Psoas muscle (tissue), 8 donors: ENCODE data around the gene MLEC. TPM values are rescaled to one million over a fixed set of nuclear protein-coding genes. Genes with fewer than 3 reads are reported as not detected.

Experiments
- ATAC-seq, 4 donors: fragments of 200-7000 bp; cut with Tn5 transposase; one replicate each; pipeline ENCODE4 v1.9.1; 2020; ENCODE audit warnings: moderate library complexity in 3 of 4, mild to moderate bottlenecking in 2 of 4
- DNase-seq, 2 donors: peaks; one replicate each; pipeline ENCODE4 v3.0.0-alpha.2; 2020
- H3K27ac ChIP-seq: fragments of 200-600 bp; one replicate; pipeline ENCODE4 v1.8.0; 2022
- H3K27me3 ChIP-seq, 3 donors: fragments of 200-600 bp in 1 of 3; one replicate each; pipeline versions ENCODE4 v1.6.1 to v1.8.0; 2013 to 2022; ENCODE audit warnings: low read length in 2 of 3, mild to moderate bottlenecking in 2 of 3, moderate library complexity in 1 of 3; ENCODE audit not compliant: insufficient read depth in 3 of 3
- H3K36me3 ChIP-seq, 2 donors: fragments of 200-600 bp in 1 of 2; one replicate each; pipeline versions ENCODE4 v1.6.1 to v1.8.0; 2013 to 2022; ENCODE audit warnings: low read depth in 1 of 2, mild to moderate bottlenecking in 1 of 2, moderate library complexity in 1 of 2; ENCODE audit not compliant: insufficient read depth in 1 of 2
- H3K4me1 ChIP-seq: fragments of 200-600 bp; one replicate; pipeline ENCODE4 v1.8.0; 2022
- H3K4me3 ChIP-seq: fragments of 200-600 bp; one replicate; pipeline ENCODE4 v1.8.0; 2022; ENCODE audit warnings: mild to moderate bottlenecking
- H3K9me3 ChIP-seq: fragments of 200-600 bp; one replicate; pipeline ENCODE4 v1.8.0; 2022
- WGBS, 3 donors: extraction: QIAGEN DNeasy Blood & Tissue Kit; methylation state at CpG; one replicate each; pipeline versions ENCODE4 v1.1.6 to v1.1.7; 2013; 5-methylcytosine and 5-hydroxymethylcytosine counted together
- intact Hi-C, 2 donors: fragments of 100-400 bp; cut with DNase I; formaldehyde crosslinking; loops; one replicate each; pipeline versions ENCODE4 v1.11.0 to v1.14.2; 2022
- polyA plus RNA-seq, 3 donors: library from polyadenylated mRNA; stranded (reverse); fragments of 200-250 nt; gene quantifications; one replicate each; pipeline ENCODE4 v1.2.3, GENCODE V29; 2013
- total RNA-seq, 4 donors: library from RNA; stranded (reverse); fragmentation: NEBNext Ultra II Directional in 2 of 4; extraction: Animal tissue kit (Norgen Biotek cat#: 25700) in 2 of 4; gene quantifications; one replicate each; pipeline versions ENCODE4 v1.2.1 to v1.2.4, GENCODE V29; 2021 to 2023
- TF ChIP-seq, protein P1 (sequence below): fragments of 200-600 bp; IDR thresholded peaks from one replicate; pipeline ENCODE4 v1.8.0; 2022; ENCODE audit warnings: antibody characterized with exemption
- donor health status: healthy with polysubstance abuse.
- donor health status: DM: no; HTN: no; CAD: no; lungs with moderate emphysema.
- donor health status: Bipolar disorder and iron deficiency.
- donor health status: healthy.
- donor health status: DM: yes; HTN: yes; CAD: no.
- donor health status: DM: no; HTN: no; CAD: no.
- donor health status: DM: no; HTN: no; CAD: no.
- donor health status: DM: yes; HTN: yes; CAD: no.

Gene MLEC
- total and polyA plus RNA-seq, 7 donors: 30.7 to 102 (median 60.1) TPM

DNA sequence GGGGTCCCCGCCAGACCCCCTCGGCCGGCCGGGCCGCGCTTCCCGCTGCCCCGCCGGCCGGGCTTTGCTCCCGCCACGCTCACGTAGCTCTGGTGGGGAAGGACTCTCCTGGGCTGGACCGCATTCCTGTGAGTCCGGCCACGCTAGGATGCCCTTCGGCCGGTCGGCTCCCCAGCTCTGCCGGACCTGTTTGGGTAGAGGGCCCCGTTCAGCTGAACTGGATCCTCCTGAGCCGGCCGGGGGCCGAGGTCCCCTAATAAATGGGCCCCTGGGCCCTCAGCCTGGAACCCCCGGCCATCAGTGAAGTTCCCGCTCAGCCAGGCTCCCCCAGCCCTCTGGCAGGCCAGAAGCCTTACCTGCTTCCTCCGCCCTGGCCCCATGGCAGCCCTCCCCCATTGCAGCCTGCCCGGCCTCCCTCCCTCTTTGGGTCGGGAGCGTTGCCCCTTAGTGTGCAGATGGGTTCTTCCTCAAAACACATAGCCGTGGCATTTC, 23.9 kb downstream of the MLEC start:
- H3K36me3 ChIP-seq: peaks cover 0 to 27% of the 10 kb centered on the region in 2 donors
- H3K4me1 ChIP-seq: peaks cover 18% of the 10 kb centered on the region
- WGBS, 3 donors: 1 to 6% (median 1%) methylated on average over 28 to 31 of the region's 31 CpGs
- H3K27ac ChIP-seq: peak overlapping the region; percentile 85
- H3K27me3 ChIP-seq: no peaks in the 10 kb centered on the region
- H3K4me3 ChIP-seq: peak overlapping the region; percentile 92
- H3K9me3 ChIP-seq: no peaks in the 10 kb centered on the region
- TF ChIP-seq, protein P1, sequence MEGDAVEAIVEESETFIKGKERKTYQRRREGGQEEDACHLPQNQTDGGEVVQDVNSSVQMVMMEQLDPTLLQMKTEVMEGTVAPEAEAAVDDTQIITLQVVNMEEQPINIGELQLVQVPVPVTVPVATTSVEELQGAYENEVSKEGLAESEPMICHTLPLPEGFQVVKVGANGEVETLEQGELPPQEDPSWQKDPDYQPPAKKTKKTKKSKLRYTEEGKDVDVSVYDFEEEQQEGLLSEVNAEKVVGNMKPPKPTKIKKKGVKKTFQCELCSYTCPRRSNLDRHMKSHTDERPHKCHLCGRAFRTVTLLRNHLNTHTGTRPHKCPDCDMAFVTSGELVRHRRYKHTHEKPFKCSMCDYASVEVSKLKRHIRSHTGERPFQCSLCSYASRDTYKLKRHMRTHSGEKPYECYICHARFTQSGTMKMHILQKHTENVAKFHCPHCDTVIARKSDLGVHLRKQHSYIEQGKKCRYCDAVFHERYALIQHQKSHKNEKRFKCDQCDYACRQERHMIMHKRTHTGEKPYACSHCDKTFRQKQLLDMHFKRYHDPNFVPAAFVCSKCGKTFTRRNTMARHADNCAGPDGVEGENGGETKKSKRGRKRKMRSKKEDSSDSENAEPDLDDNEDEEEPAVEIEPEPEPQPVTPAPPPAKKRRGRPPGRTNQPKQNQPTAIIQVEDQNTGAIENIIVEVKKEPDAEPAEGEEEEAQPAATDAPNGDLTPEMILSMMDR: no peak
- ATAC-seq (peak in 3 of 4 donors; percentile 12 to 21 (median 19)), DNase-seq (peak in 1 of 2 donors; percentile 60)
- intact Hi-C loops: loop anchor here (2.0 to 5.0 kb wide), 3 partner anchors 22 to 261 kb away; partner anchors contain the start of gene POP5 (in 1 of the 2)

DNA sequence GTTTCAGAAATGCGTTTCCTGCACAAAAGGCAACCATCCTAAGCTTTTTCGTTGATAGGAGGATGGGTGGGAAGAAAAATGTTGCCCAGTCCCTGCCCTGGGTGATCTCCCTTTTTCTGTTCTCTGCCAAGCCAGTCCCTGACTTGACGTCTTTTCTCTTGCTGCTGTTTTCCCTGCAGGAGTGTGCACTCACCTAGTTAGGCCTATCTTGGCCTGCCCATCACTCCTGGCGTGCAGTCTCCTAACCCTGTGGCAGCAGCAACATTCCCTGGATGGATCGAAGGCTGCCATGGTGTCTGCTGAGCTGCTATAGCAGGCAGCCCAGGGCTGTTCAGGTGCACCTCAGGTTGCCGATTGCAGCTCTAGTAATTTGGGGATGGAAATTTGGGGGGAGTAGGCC, 24.5 kb downstream of the MLEC start:
- H3K36me3 ChIP-seq: peaks cover 0 to 33% of the 10 kb centered on the region in 2 donors
- H3K4me1 ChIP-seq: peaks cover 18% of the 10 kb centered on the region
- H3K27me3 ChIP-seq: no peaks in the 10 kb centered on the region
- intact Hi-C loops: loop anchor here (2.0 to 5.0 kb wide), 3 partner anchors 23 to 261 kb away; partner anchors contain the start of gene POP5 (in 1 of the 2)
- peak overlapping the region; percentile 92 for H3K4me3 ChIP-seq
- DNase-seq (no peak), ATAC-seq (no peak)
- WGBS, 3 donors: 25 to 50% (median 34%) methylated on average over 6 of the region's 6 CpGs
- H3K27ac ChIP-seq: peak overlapping the region; percentile 85
- TF ChIP-seq, protein P1: no peak
- no peaks in the 10 kb centered on the region for H3K9me3 ChIP-seq

DNA sequence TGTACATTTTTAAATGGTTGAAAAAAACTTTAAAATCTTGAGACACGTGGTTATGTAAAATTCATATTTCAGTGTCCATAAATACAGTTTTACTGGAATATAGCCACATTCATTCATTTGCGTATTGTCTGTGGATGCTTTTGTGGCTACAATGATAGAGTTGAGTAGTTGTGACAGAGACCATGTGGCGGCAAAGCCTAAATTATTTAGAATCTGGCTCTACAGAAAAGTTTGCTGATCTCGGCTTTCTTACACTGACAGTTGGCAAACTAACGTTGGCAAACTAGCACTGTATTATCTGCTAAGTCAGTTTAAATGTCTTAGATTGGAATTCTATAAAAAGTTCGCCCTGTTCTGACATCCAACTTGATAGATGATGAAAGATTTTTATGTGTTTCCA, 25.7 kb downstream of the MLEC start:
- Histone ChIP-seq H3K9me3 (no peaks in the 10 kb centered on the region), H3K4me1 (peaks cover 18% of the 10 kb centered on the region), H3K27ac (no peak overlapping the region), H3K27me3 (no peaks in the 10 kb centered on the region), H3K4me3 (no peak overlapping the region), H3K36me3 (peaks cover 0 to 45% of the 10 kb centered on the region in 2 donors)
- ATAC-seq (no peak), DNase-seq (no peak)
- 69 to 82% (median 74%) methylated on average over 6 of the region's 6 CpGs for WGBS, 3 donors
- intact Hi-C loops: loop anchor here (2.0 to 5.0 kb wide), 3 partner anchors 66 to 260 kb away; partner anchors contain the start of gene POP5 (in 1 of the 2)
- TF ChIP-seq, protein P1: no peak

DNA sequence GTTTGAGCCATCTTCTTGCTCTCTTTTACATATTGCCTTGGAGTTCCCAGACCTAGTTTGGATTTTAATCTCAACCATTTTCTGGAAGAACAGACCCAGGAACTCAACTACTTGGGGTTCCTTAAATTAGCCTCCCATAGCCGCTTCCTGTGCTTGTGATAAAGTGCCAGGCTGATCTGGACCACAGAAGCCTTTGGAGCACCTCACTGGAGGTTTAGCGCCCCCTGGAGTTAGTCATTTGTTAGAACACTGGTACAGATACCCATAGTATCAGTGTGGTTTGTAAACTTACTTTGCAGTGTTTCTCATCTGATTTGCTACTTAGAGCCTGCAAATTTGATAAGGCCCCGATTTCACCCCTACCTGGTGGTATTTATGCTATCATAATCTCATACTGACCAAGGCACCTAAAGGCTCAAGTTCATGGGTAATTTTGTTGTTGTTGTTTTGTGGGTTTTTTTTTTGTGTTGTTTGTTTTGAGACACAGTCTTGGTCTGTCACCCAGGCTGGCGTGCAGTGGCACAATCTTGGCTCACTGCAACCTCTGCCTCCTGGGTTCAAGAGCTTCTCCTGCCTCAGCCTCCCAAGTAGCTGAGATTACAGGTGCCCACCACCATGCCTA, 27.0 kb downstream of the MLEC start:
- 19 to 24% (median 20%) methylated on average over 4 of the region's 4 CpGs for WGBS, 3 donors
- TF ChIP-seq, protein P1: peak; percentile 90
- H3K4me1 ChIP-seq: peaks cover 18% of the 10 kb centered on the region
- peak; percentile 47 to 63 for DNase-seq
- no peak overlapping the region for H3K27ac ChIP-seq
- H3K36me3 ChIP-seq: peaks cover 4 to 58% of the 10 kb centered on the region in 2 donors
- intact Hi-C loops: loop anchor here (1.0 to 5.0 kb wide), 4 partner anchors 67 to 258 kb away; partner anchors contain the start of gene POP5 (in 1 of the 2)
- no peaks in the 10 kb centered on the region for H3K9me3 ChIP-seq
- H3K27me3 ChIP-seq: no peaks in the 10 kb centered on the region
- no peak overlapping the region for H3K4me3 ChIP-seq
- peak; percentile 71 to 86 (median 76) for ATAC-seq
